Body of pancreas (tissue), 4 donors: ENCODE results near the gene DCLRE1C. TPM values are rescaled to one million over a fixed set of nuclear protein-coding genes. Genes with fewer than 3 reads are reported as not detected.

ENCODE experiments used
- ATAC-seq: fragments of 150-250 bp; one replicate; pipeline ENCODE4 v1.9.1; 2016
- DNase-seq, 4 donors: peaks; one replicate each; pipeline ENCODE4 v3.0.0-alpha.2; 2019
- H3K27ac ChIP-seq, 4 donors: fragments of 200-600 bp; sonication (generic); 1 replicate in 3 of 4; 2 replicates in 1 of 4; pipeline versions ENCODE4 v1.5.1 to v1.6.1; 2016 to 2019; ENCODE audit warnings: mild to moderate bottlenecking in 1 of 4, mixed read lengths in 1 of 4, moderate library complexity in 1 of 4
- H3K27me3 ChIP-seq, 2 donors: fragments of 200-600 bp; sonication (generic); one replicate each; pipeline ENCODE4 v1.6.0; 2016; ENCODE audit warnings: mild to moderate bottlenecking in 1 of 2
- H3K36me3 ChIP-seq, 2 donors: fragments of 200-600 bp; sonication (generic); replicated peaks in 1 of 2; 2 replicates each; pipeline ENCODE4 v1.5.1; 2016; ENCODE audit warnings: low read depth in 2 of 2; ENCODE audit not compliant: insufficient read depth in 1 of 2
- H3K4me1 ChIP-seq: fragments of 200-600 bp; sonication (generic); one replicate; pipeline ENCODE4 v1.6.0; 2016
- H3K4me3 ChIP-seq, 2 donors: fragments of 200-600 bp; sonication (generic); 1 replicate in 1 of 2; 2 replicates in 1 of 2; pipeline ENCODE4 v1.5.1; 2016 to 2019
- H3K9me3 ChIP-seq, 3 donors: fragments of 200-600 bp; sonication (generic); 1 replicate in 2 of 3; 2 replicates in 1 of 3; pipeline ENCODE4 v1.5.1; 2016
- POLR2A ChIP-seq, 3 donors: fragments of 450-650 bp; IDR thresholded peaks; one replicate each; pipeline ENCODE4 v1.6.1; 2016; ENCODE audit warnings: antibody characterized with exemption in 3 of 3, mild to moderate bottlenecking in 2 of 3
- WGBS, 2 donors: methylation state at CpG; one replicate each; pipeline ENCODE4 v1.1.5; 2017; 5-methylcytosine and 5-hydroxymethylcytosine counted together
- intact Hi-C: fragments of 100-400 bp; cut with DNase I; formaldehyde crosslinking; loops from one replicate; pipeline ENCODE4 v1.15.1; 2023
- total RNA-seq, 2 donors: library from RNA; depleted of rRNA; stranded (reverse); fragments of >200 nt; gene quantifications; one replicate each; pipeline ENCODE4 v1.1.0, GENCODE V29; 2016
- TF ChIP-seq, protein P1 (sequence below), 7 experiments: fragments of 450-650 bp in 4 of 7; fragments of 200-600 bp in 3 of 7; sonication (generic) in 3 of 7; IDR thresholded peaks; one replicate each; pipeline ENCODE4 v1.5.1; 2016 to 2019; ENCODE audit warnings: antibody characterized with exemption in 7 of 7

Gene DCLRE1C
- total RNA-seq, 2 donors from 2014 or later, result 4.7 to 10.9 TPM

DNA sequence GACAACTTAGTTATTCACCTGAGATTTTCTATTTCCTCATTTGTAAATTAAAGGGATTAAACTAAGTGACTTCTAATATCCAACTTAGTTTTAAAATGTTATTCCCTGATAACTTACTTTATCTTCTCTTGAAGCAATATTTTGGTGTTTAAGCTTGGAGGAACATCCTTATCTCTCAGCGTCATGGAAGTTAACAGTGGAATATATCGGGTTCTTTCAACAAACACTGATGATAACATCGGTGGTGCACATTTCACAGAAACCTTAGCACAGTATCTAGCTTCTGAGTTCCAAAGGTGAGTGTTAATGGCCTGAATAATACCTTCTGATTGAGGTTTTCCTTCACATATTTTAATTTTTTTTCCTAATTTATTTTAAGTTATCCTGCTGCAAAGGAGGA is 101.7 kb downstream of the DCLRE1C start:
- intact Hi-C loops, result no loop called here
- no peak overlapping the region for H3K4me3 ChIP-seq
- 28 to 38% methylated on average over 3 of the region's 3 CpGs for WGBS, 2 donors
- no peaks in the 10 kb centered on the region for H3K27me3 ChIP-seq
- ATAC-seq (no peak), DNase-seq (no peak)
- no peak overlapping the region for H3K27ac ChIP-seq
- TF ChIP-seq POLR2A (IDR thresholded peaks at IDR 0.05), result no peak
- TF ChIP-seq, protein P1, sequence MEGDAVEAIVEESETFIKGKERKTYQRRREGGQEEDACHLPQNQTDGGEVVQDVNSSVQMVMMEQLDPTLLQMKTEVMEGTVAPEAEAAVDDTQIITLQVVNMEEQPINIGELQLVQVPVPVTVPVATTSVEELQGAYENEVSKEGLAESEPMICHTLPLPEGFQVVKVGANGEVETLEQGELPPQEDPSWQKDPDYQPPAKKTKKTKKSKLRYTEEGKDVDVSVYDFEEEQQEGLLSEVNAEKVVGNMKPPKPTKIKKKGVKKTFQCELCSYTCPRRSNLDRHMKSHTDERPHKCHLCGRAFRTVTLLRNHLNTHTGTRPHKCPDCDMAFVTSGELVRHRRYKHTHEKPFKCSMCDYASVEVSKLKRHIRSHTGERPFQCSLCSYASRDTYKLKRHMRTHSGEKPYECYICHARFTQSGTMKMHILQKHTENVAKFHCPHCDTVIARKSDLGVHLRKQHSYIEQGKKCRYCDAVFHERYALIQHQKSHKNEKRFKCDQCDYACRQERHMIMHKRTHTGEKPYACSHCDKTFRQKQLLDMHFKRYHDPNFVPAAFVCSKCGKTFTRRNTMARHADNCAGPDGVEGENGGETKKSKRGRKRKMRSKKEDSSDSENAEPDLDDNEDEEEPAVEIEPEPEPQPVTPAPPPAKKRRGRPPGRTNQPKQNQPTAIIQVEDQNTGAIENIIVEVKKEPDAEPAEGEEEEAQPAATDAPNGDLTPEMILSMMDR (IDR thresholded peaks at IDR 0.05), result no peak
- H3K4me1 ChIP-seq, result no peaks in the 10 kb centered on the region
- H3K36me3 ChIP-seq, result no peaks in the 10 kb centered on the region
- no peaks in the 10 kb centered on the region for H3K9me3 ChIP-seq

Other genes with a start within 250 kb of the DCLRE1C start
- gene FAM107B, start 179.2 kb downstream of the DCLRE1C start, total RNA-seq, result 10 to 100 TPM; 19.4 to 45.9 TPM
- gene CDNF, start 116.1 kb downstream of the DCLRE1C start, total RNA-seq, result 10 to 100 TPM in 1 of 2 donors, 1 to 10 TPM in 1; 1.3 to 15.3 TPM
- 1 to 10 TPM; 6.6 to 7.8 TPM for gene HSPA14, start 115.8 kb downstream of the DCLRE1C start, total RNA-seq
- gene MSANTD7, start 115.8 kb downstream of the DCLRE1C start, total RNA-seq, result 10 to 100 TPM in 1 of 2 donors, 1 to 10 TPM in 1; 6.5 to 11.5 TPM
- 1 to 10 TPM; 3.1 to 4.6 TPM for gene SUV39H2, start 75.2 kb downstream of the DCLRE1C start, total RNA-seq
- not detected for gene MEIG1, start 5.3 kb upstream of the DCLRE1C start, total RNA-seq
- not detected for gene OLAH, start 89.8 kb upstream of the DCLRE1C start, total RNA-seq
- gene ACBD7, start 134.7 kb upstream of the DCLRE1C start, total RNA-seq, result not detected
- gene RPP38, start 143.3 kb upstream of the DCLRE1C start, total RNA-seq, result 10 to 100 TPM in 1 of 2 donors, 1 to 10 TPM in 1; 7.3 to 24.4 TPM
- gene NMT2, start 214.6 kb upstream of the DCLRE1C start, total RNA-seq, result 10 to 100 TPM in 1 of 2 donors, 1 to 10 TPM in 1; 9.9 to 16.9 TPM